ENCODE data around the gene ONECUT2. TPM values are rescaled to one million over a fixed set of nuclear protein-coding genes. Genes with fewer than 3 reads are reported as not detected.

ONECUT2 gene
- total RNA-seq, 1 experiment from 2014 or later, result 1.2 TPM

DNA sequence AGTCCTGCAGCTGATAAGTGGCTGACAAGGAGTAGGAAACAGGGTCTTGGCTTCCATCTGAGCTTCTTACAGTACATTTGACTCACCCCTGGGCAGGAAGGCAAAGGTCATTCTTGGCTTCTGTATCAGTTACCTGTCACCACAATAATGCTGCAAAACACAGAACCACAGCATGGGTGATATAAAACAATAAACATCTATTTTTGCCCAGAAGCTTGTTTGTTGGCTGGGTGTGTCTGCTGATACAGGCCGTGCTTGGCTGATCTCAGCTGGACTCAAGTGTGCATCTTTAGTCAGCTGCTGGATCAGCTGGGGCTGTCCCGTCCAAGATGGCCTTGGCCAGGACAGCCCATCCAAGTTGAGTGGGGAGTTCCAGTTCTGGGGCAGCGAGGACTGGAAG, 34.7 kb downstream of the ONECUT2 start:
- Histone ChIP-seq H3K27me3 (replicated peaks; ENCODE audit: insufficient read depth, low read depth, low read length, poor library complexity) (peaks cover 33% of the 10 kb centered on the region), H3K36me3 (ENCODE audit: insufficient read depth, low read length, poor library complexity, severe bottlenecking) (no peaks in the 10 kb centered on the region), H3K9me3 (ENCODE audit: low read depth, low read length, poor library complexity, severe bottlenecking) (no peaks in the 10 kb centered on the region), H3K4me3 (ENCODE audit: low read depth, low read length, poor library complexity, severe bottlenecking) (no peak overlapping the region), H3K27ac (ENCODE audit: low read depth, low read length, poor library complexity, severe bottlenecking) (no peak overlapping the region), H3K4me1 (ENCODE audit: insufficient read depth, low read length, poor library complexity, severe bottlenecking) (no peaks in the 10 kb centered on the region)
- POLR2A ChIA-PET (ENCODE audit: low non-redundant PET), result no interaction called here
- intact Hi-C loops (cut with micrococcal nuclease; ENCODE audit: unreplicated experiment), result no loop called here
- BruUV-seq (replicated peaks), result no TSS peak
- TF ChIP-seq, protein P1, sequence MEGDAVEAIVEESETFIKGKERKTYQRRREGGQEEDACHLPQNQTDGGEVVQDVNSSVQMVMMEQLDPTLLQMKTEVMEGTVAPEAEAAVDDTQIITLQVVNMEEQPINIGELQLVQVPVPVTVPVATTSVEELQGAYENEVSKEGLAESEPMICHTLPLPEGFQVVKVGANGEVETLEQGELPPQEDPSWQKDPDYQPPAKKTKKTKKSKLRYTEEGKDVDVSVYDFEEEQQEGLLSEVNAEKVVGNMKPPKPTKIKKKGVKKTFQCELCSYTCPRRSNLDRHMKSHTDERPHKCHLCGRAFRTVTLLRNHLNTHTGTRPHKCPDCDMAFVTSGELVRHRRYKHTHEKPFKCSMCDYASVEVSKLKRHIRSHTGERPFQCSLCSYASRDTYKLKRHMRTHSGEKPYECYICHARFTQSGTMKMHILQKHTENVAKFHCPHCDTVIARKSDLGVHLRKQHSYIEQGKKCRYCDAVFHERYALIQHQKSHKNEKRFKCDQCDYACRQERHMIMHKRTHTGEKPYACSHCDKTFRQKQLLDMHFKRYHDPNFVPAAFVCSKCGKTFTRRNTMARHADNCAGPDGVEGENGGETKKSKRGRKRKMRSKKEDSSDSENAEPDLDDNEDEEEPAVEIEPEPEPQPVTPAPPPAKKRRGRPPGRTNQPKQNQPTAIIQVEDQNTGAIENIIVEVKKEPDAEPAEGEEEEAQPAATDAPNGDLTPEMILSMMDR (conservative IDR thresholded peaks at IDR 0.05; ENCODE audit: low read depth, low read length), result no peak
- no peak for TF ChIP-seq EZH2 (IDR thresholded peaks at IDR 0.05; ENCODE audit: borderline replicate concordance, low read depth, low read length, poor library complexity, severe bottlenecking)
- DNase-seq (ENCODE audit: low spot score), result no peak
- CTCF ChIA-PET, result no interaction called here

DNA sequence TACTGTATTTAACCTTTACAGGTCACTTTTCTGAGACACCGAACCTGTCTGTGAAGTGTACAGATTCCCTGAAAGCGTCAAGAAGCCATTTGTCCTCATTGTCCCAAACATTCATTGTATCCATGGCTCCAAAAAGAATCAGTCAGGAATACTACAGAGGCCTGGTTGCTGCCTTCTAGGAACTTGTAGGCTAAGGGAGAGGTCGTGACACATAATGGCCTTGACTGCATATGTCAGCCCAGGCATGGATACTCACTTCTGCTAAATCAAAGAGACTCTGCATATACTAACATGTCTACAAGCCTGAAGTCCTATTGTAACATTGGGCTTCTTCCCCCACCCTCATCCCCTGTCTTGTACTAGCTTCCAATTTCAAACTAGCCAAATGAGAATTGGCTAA, 40.2 kb downstream of the ONECUT2 start:
- no peaks in the 10 kb centered on the region for H3K9me3 ChIP-seq (ENCODE audit: low read depth, low read length, poor library complexity, severe bottlenecking)
- POLR2A ChIA-PET (ENCODE audit: low non-redundant PET), result no interaction called here
- H3K27me3 ChIP-seq (replicated peaks; ENCODE audit: insufficient read depth, low read depth, low read length, poor library complexity), result peaks cover 17% of the 10 kb centered on the region
- H3K4me1 ChIP-seq (ENCODE audit: insufficient read depth, low read length, poor library complexity, severe bottlenecking), result no peaks in the 10 kb centered on the region
- no peak for DNase-seq (ENCODE audit: low spot score)
- no peak for TF ChIP-seq EZH2 (IDR thresholded peaks at IDR 0.05; ENCODE audit: borderline replicate concordance, low read depth, low read length, poor library complexity, severe bottlenecking)
- TF ChIP-seq, protein P1 (conservative IDR thresholded peaks at IDR 0.05; ENCODE audit: low read depth, low read length), result no peak
- H3K27ac ChIP-seq (ENCODE audit: low read depth, low read length, poor library complexity, severe bottlenecking), result no peak overlapping the region
- no TSS peak for BruUV-seq (replicated peaks)
- H3K36me3 ChIP-seq (ENCODE audit: insufficient read depth, low read length, poor library complexity, severe bottlenecking), result no peaks in the 10 kb centered on the region
- CTCF ChIA-PET, result no interaction called here
- intact Hi-C loops (cut with micrococcal nuclease; ENCODE audit: unreplicated experiment), result no loop called here
- H3K4me3 ChIP-seq (ENCODE audit: low read depth, low read length, poor library complexity, severe bottlenecking), result no peak overlapping the region

DNA sequence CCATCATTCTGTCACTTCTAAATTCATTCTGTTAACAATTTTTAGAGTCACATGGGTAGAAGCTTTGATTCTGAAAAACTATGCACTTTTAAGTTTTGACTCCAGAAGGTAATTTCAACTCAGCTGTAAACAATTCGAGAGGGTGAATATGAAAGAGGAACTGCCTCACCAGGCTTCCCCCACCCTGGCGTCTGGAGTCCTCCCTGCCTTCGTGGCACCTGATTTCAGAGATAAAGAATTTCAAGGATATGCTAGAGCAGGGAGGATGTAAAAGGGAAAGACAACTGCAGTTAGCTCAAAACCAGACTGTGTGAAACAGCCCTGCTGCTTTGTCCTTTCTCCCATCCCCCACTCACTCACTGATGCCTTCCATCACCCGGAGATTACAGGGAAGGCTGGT, 40.7 kb downstream of the ONECUT2 start:
- DNase-seq (ENCODE audit: low spot score), result no peak
- Histone ChIP-seq H3K4me1 (ENCODE audit: insufficient read depth, low read length, poor library complexity, severe bottlenecking) (no peaks in the 10 kb centered on the region), H3K27me3 (replicated peaks; ENCODE audit: insufficient read depth, low read depth, low read length, poor library complexity) (peaks cover 17% of the 10 kb centered on the region), H3K27ac (ENCODE audit: low read depth, low read length, poor library complexity, severe bottlenecking) (no peak overlapping the region), H3K36me3 (ENCODE audit: insufficient read depth, low read length, poor library complexity, severe bottlenecking) (no peaks in the 10 kb centered on the region), H3K9me3 (ENCODE audit: low read depth, low read length, poor library complexity, severe bottlenecking) (no peaks in the 10 kb centered on the region), H3K4me3 (ENCODE audit: low read depth, low read length, poor library complexity, severe bottlenecking) (no peak overlapping the region)
- POLR2A ChIA-PET (ENCODE audit: low non-redundant PET), result no interaction called here
- CTCF ChIA-PET, result no interaction called here
- intact Hi-C loops (cut with micrococcal nuclease; ENCODE audit: unreplicated experiment), result no loop called here
- no peak for TF ChIP-seq EZH2 (IDR thresholded peaks at IDR 0.05; ENCODE audit: borderline replicate concordance, low read depth, low read length, poor library complexity, severe bottlenecking)
- TF ChIP-seq, protein P1 (conservative IDR thresholded peaks at IDR 0.05; ENCODE audit: low read depth, low read length), result no peak
- no TSS peak for BruUV-seq (replicated peaks)
